Testis (tissue), 2 donors: ENCODE data around the gene SUDS3.

Experiments
- CTCF ChIP-seq, 3 experiments: fragments of 450-650 bp in 2 of 3; fragments of 200-600 bp in 1 of 3; sonication (generic) in 1 of 3; IDR thresholded peaks; one replicate each; pipeline ENCODE4 v1.5.1; 2016 to 2019; ENCODE audit warnings: antibody characterized with exemption in 3 of 3, mild to moderate bottlenecking in 2 of 3, moderate library complexity in 1 of 3
- POLR2A ChIP-seq: fragments of 450-650 bp; IDR thresholded peaks from one replicate; pipeline ENCODE4 v1.6.1; 2017; ENCODE audit warnings: antibody characterized with exemption, mild to moderate bottlenecking, moderate library complexity

GRCh38 chr12:118368821-118369220 lies 7.5 kb upstream of the SUDS3 start:
- TF ChIP-seq POLR2A (no peak), CTCF (IDR thresholded peaks at IDR 0.05) (no peak)
